HepG2 (cell line): ENCODE results near the gene SLC16A3. TPM values are rescaled to one million over a fixed set of nuclear protein-coding genes. Genes with fewer than 3 reads are reported as not detected.

Experiments
- CREB3 ChIP-seq: sonication (generic); formaldehyde crosslinking; IDR thresholded peaks from 2 replicates; pipeline ENCODE4 v1.5.0; 2020; ENCODE audit warnings: missing genetic modification reagents
- HOMEZ ChIP-seq: IDR thresholded peaks from 2 replicates; pipeline ENCODE4 v1.6.1; 2016; ENCODE audit warnings: low read depth
- ISX ChIP-seq: sonication (generic); formaldehyde crosslinking; conservative IDR thresholded peaks from 2 replicates; pipeline ENCODE4 v1.5.0; 2020; ENCODE audit warnings: missing genetic modification reagents
- JUN ChIP-seq: sonication (generic); formaldehyde crosslinking; IDR thresholded peaks from 2 replicates; pipeline ENCODE4 v1.4.0; 2020; ENCODE audit warnings: mild to moderate bottlenecking, missing genetic modification reagents
- LCORL ChIP-seq, 2 experiments: fragments of 450-650 bp in 1 of 2; sonication (generic) in 1 of 2; formaldehyde crosslinking in 1 of 2; IDR thresholded peaks; 2 replicates each; pipeline versions ENCODE4 v1.5.0 to v1.6.1; 2017 to 2020; ENCODE audit warnings: antibody characterized with exemption in 1 of 2, missing genetic modification reagents in 1 of 2
- MATR3 ChIP-seq: sonication (generic); formaldehyde crosslinking; IDR thresholded peaks from 2 replicates; pipeline ENCODE4 v1.4.0; 2020; ENCODE audit warnings: missing genetic modification reagents
- MTA1 ChIP-seq: sonication (generic); formaldehyde crosslinking; IDR thresholded peaks from 2 replicates; pipeline ENCODE4 v1.4.0; 2020; ENCODE audit warnings: missing genetic modification reagents, mild to moderate bottlenecking, borderline replicate concordance
- ONECUT2 ChIP-seq: sonication (generic); formaldehyde crosslinking; IDR thresholded peaks from 2 replicates; pipeline ENCODE4 v1.4.0; 2020; ENCODE audit warnings: missing genetic modification reagents
- REL ChIP-seq: sonication (generic); formaldehyde crosslinking; conservative IDR thresholded peaks from 2 replicates; pipeline ENCODE4 v1.8.0; 2022; ENCODE audit warnings: mild to moderate bottlenecking, missing genetic modification reagents, moderate library complexity
- SPEN ChIP-seq: sonication (generic); formaldehyde crosslinking; IDR thresholded peaks from 2 replicates; pipeline ENCODE4 v1.5.1; 2020; ENCODE audit warnings: low read depth, mild to moderate bottlenecking, missing genetic modification reagents
- THRA ChIP-seq: sonication (generic); formaldehyde crosslinking; IDR thresholded peaks from 2 replicates; pipeline ENCODE4 v1.4.0; 2020; ENCODE audit warnings: missing genetic modification reagents, borderline replicate concordance
- ZGPAT ChIP-seq: IDR thresholded peaks from 2 replicates; pipeline ENCODE4 v1.6.1; 2016; ENCODE audit warnings: mild to moderate bottlenecking
- ZNF124 ChIP-seq: sonication (generic); formaldehyde crosslinking; IDR thresholded peaks from 2 replicates; pipeline ENCODE4 v1.4.0; 2020; ENCODE audit warnings: missing genetic modification reagents
- ZNF296 ChIP-seq: sonication (generic); formaldehyde crosslinking; conservative IDR thresholded peaks from 2 replicates; pipeline ENCODE4 v1.5.0; 2020; ENCODE audit warnings: mild to moderate bottlenecking, missing genetic modification reagents
- ZNF335 ChIP-seq: sonication (generic); formaldehyde crosslinking; IDR thresholded peaks from 2 replicates; pipeline ENCODE4 v1.4.0; 2020; ENCODE audit warnings: missing genetic modification reagents
- ZNF614 ChIP-seq: IDR thresholded peaks from 2 replicates; pipeline ENCODE4 v1.6.1; 2018; ENCODE audit warnings: missing biosample characterization, missing genetic modification reagents, inconsistent platforms, borderline replicate concordance
- ZNF674 ChIP-seq: sonication (generic); formaldehyde crosslinking; IDR thresholded peaks from 2 replicates; pipeline ENCODE4 v1.5.0; 2020; ENCODE audit warnings: low read depth, mild to moderate bottlenecking, missing genetic modification reagents
- ZNF75D ChIP-seq: sonication (generic); formaldehyde crosslinking; IDR thresholded peaks from 2 replicates; pipeline ENCODE4 v1.8.1; 2023; ENCODE audit warnings: missing genetic modification reagents, mild to moderate bottlenecking, borderline replicate concordance
- ZNF883 ChIP-seq: sonication (generic); formaldehyde crosslinking; IDR thresholded peaks from 2 replicates; pipeline ENCODE4 v1.5.1; 2020; ENCODE audit warnings: mild to moderate bottlenecking, missing genetic modification reagents; ENCODE audit errors: not compliant biosample characterization
- polyA plus RNA-seq, 8 experiments: library from polyadenylated mRNA; depleted of rRNA in 3 of 8; stranded (reverse) in 7 of 8; unstranded in 1 of 8; fragments of >200 nt; fragmentation: Illumina TruSeq in 4 of 8; extraction: Trizol in 4 of 8; gene quantifications; 2 replicates each; pipeline versions ENCODE4 v1.2.1 to v1.2.3, GENCODE V29; 2011 to 2016; ENCODE audit warnings: low read depth in 4 of 8, missing spikeins in 1 of 8, mixed read lengths in 1 of 8; ENCODE audit not compliant: insufficient read depth in 1 of 8
- total RNA-seq, 5 experiments: library from RNA; depleted of rRNA; stranded (reverse); fragments of >200 nt; fragmentation: Illumina TruSeq; extraction: Trizol; gene quantifications; 2 replicates each; pipeline ENCODE4 v1.2.3, GENCODE V29; 2016; ENCODE audit warnings: low read depth in 1 of 5
- TF ChIP-seq, protein P1 (sequence below): sonication (generic); formaldehyde crosslinking; IDR thresholded peaks from 2 replicates; pipeline ENCODE4 v1.4.0; 2020; ENCODE audit warnings: missing genetic modification reagents; ENCODE audit errors: not compliant biosample characterization
- TF ChIP-seq, protein P2 (sequence below): IDR thresholded peaks from 2 replicates; pipeline ENCODE4 v1.6.1; 2018; ENCODE audit warnings: missing genetic modification reagents, mild to moderate bottlenecking, missing compliant biosample characterization

The SLC16A3 gene
- total and polyA plus RNA-seq, 2 of the 13 experiments (the other 11 are each of a cell fraction or from before 2014, with no cell fraction given) = 242 to 349 TPM

GRCh38 chr17:82228278-82228841 is 482 bp upstream of the SLC16A3 start (continued):
- no peak for TF ChIP-seq ZNF335
- TF ChIP-seq ONECUT2 (CRISPR knock-in tag) = no peak
- no peak; the same call in 1 of the 2 replicates for TF ChIP-seq HOMEZ
- TF ChIP-seq ISX (CRISPR knock-in tag) = no peak
- 0 out of 2 replicates have a peak, but pooled peaks have one; percentile 70 for TF ChIP-seq REL
- peak; percentile 38 for TF ChIP-seq ZNF883 (CRISPR knock-in tag)
- no peak for TF ChIP-seq CREB3 (CRISPR knock-in tag)
- TF ChIP-seq ZNF124 (CRISPR knock-in tag) = 0 out of 2 replicates have a peak, but pooled peaks have one; percentile 9
- TF ChIP-seq SPEN (CRISPR knock-in tag) = no peak; the same call in 1 of the 2 replicates
- TF ChIP-seq MTA1 (CRISPR knock-in tag) = peak; percentile 74
- TF ChIP-seq ZNF296 (CRISPR knock-in tag) = 0 out of 2 replicates have a peak, but pooled peaks have one; percentile 28
- no peak for TF ChIP-seq LCORL (IDR thresholded peaks at IDR 0.05)
- 0 out of 2 replicates have a peak, but pooled peaks have one; percentile 79 for TF ChIP-seq LCORL (CRISPR knock-in tag; IDR thresholded peaks at IDR 0.05)
- TF ChIP-seq ZNF674 (CRISPR knock-in tag) = no peak
- TF ChIP-seq, protein P1, sequence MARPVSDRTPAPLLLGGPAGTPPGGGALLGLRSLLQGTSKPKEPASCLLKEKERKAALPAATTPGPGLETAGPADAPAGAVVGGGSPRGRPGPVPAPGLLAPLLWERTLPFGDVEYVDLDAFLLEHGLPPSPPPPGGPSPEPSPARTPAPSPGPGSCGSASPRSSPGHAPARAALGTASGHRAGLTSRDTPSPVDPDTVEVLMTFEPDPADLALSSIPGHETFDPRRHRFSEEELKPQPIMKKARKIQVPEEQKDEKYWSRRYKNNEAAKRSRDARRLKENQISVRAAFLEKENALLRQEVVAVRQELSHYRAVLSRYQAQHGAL (CRISPR knock-in tag) = no peak
- TF ChIP-seq MATR3 (CRISPR knock-in tag) = no peak
- peak; percentile 53 for TF ChIP-seq ZGPAT (CRISPR knock-in tag)
- no peak for TF ChIP-seq JUN (CRISPR knock-in tag)
- no peak for TF ChIP-seq ZNF614 (CRISPR knock-in tag)
- no peak for TF ChIP-seq ZNF75D
- TF ChIP-seq THRA (CRISPR knock-in tag) = no peak; the same call in 1 of the 2 replicates
- TF ChIP-seq, protein P2, sequence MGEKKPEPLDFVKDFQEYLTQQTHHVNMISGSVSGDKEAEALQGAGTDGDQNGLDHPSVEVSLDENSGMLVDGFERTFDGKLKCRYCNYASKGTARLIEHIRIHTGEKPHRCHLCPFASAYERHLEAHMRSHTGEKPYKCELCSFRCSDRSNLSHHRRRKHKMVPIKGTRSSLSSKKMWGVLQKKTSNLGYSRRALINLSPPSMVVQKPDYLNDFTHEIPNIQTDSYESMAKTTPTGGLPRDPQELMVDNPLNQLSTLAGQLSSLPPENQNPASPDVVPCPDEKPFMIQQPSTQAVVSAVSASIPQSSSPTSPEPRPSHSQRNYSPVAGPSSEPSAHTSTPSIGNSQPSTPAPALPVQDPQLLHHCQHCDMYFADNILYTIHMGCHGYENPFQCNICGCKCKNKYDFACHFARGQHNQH = peak; percentile 69; the same call in 1 of the 2 replicates
